IPS-20b (cell line): ENCODE data around the gene ASTN2.

Experiments used
- H3K27ac ChIP-seq: one replicate; pipeline ENCODE4 v1.5.1; 2013; ENCODE audit warnings: low read length
- H3K27me3 ChIP-seq: 2 replicates; pipeline ENCODE4 v1.6.1; 2013; ENCODE audit warnings: mild to moderate bottlenecking, low read length, inconsistent platforms; ENCODE audit not compliant: insufficient read depth
- H3K36me3 ChIP-seq: 2 replicates; pipeline ENCODE4 v1.6.1; 2013; ENCODE audit warnings: low read depth, mild to moderate bottlenecking, inconsistent platforms, low read length, moderate library complexity; ENCODE audit not compliant: insufficient read depth
- H3K4me1 ChIP-seq: 2 replicates; pipeline ENCODE4 v1.6.1; 2013; ENCODE audit warnings: mild to moderate bottlenecking, control low read depth, inconsistent platforms, low read length, moderate library complexity; ENCODE audit not compliant: insufficient read depth
- H3K4me3 ChIP-seq: 2 replicates; pipeline ENCODE4 v1.5.1; 2013; ENCODE audit warnings: mild to moderate bottlenecking, low read length, inconsistent platforms
- H3K9ac ChIP-seq: 2 replicates; pipeline ENCODE4 v1.6.1; 2013; ENCODE audit warnings: low read depth, mild to moderate bottlenecking, inconsistent platforms, low read length, moderate library complexity
- H3K9me3 ChIP-seq: 2 replicates; pipeline ENCODE4 v1.6.1; 2013; ENCODE audit warnings: mild to moderate bottlenecking, low read depth, low read length, inconsistent platforms; ENCODE audit not compliant: insufficient read depth

The ASTN2 gene

GRCh38 chr9:116647515-116647809 lies 767.4 kb downstream of the ASTN2 start:
- Histone ChIP-seq H3K4me3 (no peak overlapping the region), H3K27ac (no peak overlapping the region), H3K36me3 (no peaks in the 10 kb centered on the region), H3K9me3 (no peaks in the 10 kb centered on the region), H3K27me3 (no peaks in the 10 kb centered on the region), H3K4me1 (no peaks in the 10 kb centered on the region), H3K9ac (no peak overlapping the region)

- Histone ChIP-seq H3K4me1 (no peaks in the 10 kb centered on the region), H3K27me3 (no peaks in the 10 kb centered on the region), H3K27ac (no peak overlapping the region), H3K36me3 (no peaks in the 10 kb centered on the region), H3K9me3 (no peaks in the 10 kb centered on the region), H3K9ac (no peak overlapping the region), H3K4me3 (no peak overlapping the region)
Measured at GRCh38 chr9:116646661-116647514, 768.0 kb downstream of the ASTN2 start.

DNA sequence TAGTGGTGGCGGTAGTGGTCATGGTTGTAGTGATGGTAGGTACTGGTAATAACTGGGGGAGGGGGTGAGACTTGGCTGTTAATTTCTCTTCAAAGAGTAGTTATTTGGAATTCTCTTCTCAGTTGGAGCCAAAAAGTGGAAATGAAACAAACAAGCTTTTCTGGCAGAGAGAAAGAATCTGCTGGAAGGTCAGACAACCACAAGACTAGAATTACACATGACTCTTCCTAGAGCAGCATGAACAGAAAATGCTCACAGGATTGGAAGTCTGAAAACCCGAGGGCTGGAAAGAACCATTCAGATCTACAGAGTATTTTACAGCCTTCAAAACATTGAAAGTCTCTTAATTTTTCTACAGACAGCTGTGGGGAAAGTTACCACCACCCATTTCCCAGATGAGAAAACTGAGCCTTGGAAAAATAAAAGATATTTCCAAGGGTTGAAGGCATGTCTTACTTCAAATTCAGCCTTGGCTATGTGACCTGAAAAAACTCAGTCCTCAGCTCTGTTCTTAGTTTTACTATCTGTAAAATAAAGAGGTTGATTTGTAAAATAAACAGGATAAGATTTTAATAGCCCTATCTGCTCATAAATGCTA lies 770.7 kb downstream of the ASTN2 start:
- Histone ChIP-seq H3K27ac (no peak overlapping the region), H3K4me1 (no peaks in the 10 kb centered on the region), H3K27me3 (no peaks in the 10 kb centered on the region)

DNA sequence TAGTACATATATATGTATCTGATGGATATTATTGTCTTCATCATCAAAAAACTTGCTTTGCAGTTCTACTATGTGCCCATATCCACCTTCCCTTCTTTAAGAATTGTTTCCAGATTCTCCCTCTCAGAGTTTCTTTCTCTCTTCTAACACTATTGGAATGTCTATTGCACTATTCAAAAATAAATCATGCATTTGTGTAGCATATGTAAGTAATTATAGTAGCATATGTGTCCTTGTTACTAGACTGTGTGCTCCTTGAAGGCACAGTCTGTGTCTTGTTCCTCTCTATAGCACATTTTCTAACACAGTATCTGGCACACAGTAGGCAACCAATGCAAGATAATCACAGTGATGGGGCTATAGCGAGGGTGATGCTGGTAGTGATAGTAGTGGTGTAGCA lies 771.2 kb downstream of the ASTN2 start:
- Histone ChIP-seq H3K27me3 (no peaks in the 10 kb centered on the region), H3K9ac (no peak overlapping the region), H3K36me3 (no peaks in the 10 kb centered on the region), H3K27ac (no peak overlapping the region), H3K4me3 (no peak overlapping the region), H3K4me1 (no peaks in the 10 kb centered on the region), H3K9me3 (no peaks in the 10 kb centered on the region)

More for the DNA sequence above, 770.7 kb downstream of the ASTN2 start:
- Histone ChIP-seq H3K9me3 (no peaks in the 10 kb centered on the region), H3K36me3 (no peaks in the 10 kb centered on the region), H3K4me3 (no peak overlapping the region), H3K9ac (no peak overlapping the region)

DNA sequence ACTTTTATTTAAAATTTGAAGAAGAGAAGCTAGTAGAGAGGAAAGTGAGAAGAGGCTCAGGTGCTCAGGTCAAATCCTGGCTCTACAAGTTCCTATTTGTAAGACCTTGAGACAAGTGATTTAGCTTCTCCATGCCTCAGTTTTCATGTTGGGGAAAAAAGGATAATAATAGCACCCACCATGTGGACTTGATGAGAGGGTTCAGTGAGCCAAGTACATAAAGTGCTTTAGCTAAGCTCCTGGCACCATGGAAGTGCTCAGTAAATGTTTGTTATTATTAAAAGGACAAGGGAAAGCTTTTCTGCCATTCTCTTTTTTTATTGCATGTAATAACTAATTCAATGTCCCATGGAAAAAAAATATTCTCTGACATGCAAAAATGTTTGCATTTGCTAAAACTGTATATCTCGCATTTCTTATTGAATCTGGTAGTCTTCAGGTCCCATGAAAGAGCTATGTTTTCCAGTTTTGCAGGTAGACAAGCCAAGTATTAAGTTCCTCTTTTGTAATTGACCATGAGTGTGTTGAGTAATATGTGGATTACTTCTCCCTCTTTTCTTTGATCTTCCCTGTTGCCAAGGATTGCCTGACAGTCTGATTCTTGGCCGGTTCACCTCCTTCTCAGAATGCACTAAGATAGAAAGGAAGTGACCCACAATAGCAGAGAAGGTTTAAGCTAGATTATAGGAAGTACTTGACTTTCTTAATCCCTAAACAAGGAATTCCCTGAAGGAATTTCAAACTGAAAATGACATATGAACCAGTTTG lies 773.4 kb downstream of the ASTN2 start:
- Histone ChIP-seq H3K27me3 (no peaks in the 10 kb centered on the region), H3K36me3 (no peaks in the 10 kb centered on the region), H3K9ac (no peak overlapping the region), H3K9me3 (no peaks in the 10 kb centered on the region), H3K27ac (no peak overlapping the region), H3K4me1 (no peaks in the 10 kb centered on the region), H3K4me3 (no peak overlapping the region)

- Histone ChIP-seq H3K9ac (no peak overlapping the region), H3K27me3 (no peaks in the 10 kb centered on the region), H3K4me1 (no peaks in the 10 kb centered on the region), H3K9me3 (no peaks in the 10 kb centered on the region), H3K4me3 (no peak overlapping the region), H3K36me3 (no peaks in the 10 kb centered on the region), H3K27ac (no peak overlapping the region)
Measured at GRCh38 chr9:116639251-116639741, 775.6 kb downstream of the ASTN2 start.

DNA sequence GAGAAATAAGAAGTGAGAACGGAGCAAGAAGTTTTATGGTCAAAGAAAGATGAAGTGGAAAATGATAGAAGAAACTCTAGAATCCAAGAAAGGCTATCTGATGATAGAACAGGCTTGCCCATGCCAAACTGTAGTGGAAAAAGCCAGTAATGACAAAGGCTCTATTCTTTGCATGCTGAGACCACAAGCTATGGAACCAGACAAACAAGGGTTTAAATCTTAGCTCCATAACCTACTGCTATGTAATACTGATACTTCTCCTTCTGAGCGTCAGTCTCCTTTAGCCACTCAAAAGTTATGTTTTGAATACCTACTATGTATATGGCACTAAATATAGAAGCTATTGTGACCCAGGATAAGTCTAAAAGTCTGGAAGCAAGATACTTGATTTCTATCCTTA lies 778.9 kb downstream of the ASTN2 start:
- H3K9ac ChIP-seq, result no peak overlapping the region
- H3K27ac ChIP-seq, result no peak overlapping the region
- no peaks in the 10 kb centered on the region for H3K27me3 ChIP-seq
- no peaks in the 10 kb centered on the region for H3K9me3 ChIP-seq
- no peaks in the 10 kb centered on the region for H3K4me1 ChIP-seq
- H3K36me3 ChIP-seq, result no peaks in the 10 kb centered on the region
- H3K4me3 ChIP-seq, result no peak overlapping the region

GRCh38 chr9:116632990-116633838 lies 781.6 kb downstream of the ASTN2 start:
- Histone ChIP-seq H3K27ac (no peak overlapping the region), H3K9ac (no peak overlapping the region)

DNA sequence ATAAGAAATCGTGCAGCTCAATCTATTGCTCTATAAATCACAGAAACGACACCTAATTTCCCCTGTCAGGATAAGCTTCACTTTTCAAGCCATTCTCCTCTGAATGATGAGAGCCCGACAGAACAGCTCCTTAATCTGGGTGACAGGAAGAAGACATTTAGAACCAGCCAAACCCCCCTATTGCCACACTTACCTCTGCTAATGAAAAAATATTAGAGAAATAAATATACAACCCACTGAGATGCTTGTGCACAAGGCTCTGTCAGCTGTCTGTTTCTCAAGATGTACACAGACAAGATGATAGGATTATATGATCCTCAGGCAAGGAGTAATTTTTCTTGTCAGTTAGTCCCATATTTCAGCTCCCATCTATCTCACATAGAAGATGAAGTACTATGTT lies 785.2 kb downstream of the ASTN2 start:
- Histone ChIP-seq H3K4me1 (0 out of 2 replicates have a peak, but pooled peaks cover 4% of the 10 kb centered on the region), H3K9me3 (no peaks in the 10 kb centered on the region), H3K27ac (no peak overlapping the region), H3K4me3 (no peak overlapping the region), H3K9ac (no peak overlapping the region), H3K27me3 (no peaks in the 10 kb centered on the region), H3K36me3 (no peaks in the 10 kb centered on the region)

More at GRCh38 chr9:116632990-116633838, 781.6 kb downstream of the ASTN2 start:
- no peaks in the 10 kb centered on the region for H3K36me3 ChIP-seq
- no peaks in the 10 kb centered on the region for H3K9me3 ChIP-seq
- no peak overlapping the region for H3K4me3 ChIP-seq
- no peaks in the 10 kb centered on the region for H3K27me3 ChIP-seq
- H3K4me1 ChIP-seq, result no peaks in the 10 kb centered on the region

- no peaks in the 10 kb centered on the region for H3K9me3 ChIP-seq
Measured at GRCh38 chr9:116628716-116629115, 786.1 kb downstream of the ASTN2 start.

DNA sequence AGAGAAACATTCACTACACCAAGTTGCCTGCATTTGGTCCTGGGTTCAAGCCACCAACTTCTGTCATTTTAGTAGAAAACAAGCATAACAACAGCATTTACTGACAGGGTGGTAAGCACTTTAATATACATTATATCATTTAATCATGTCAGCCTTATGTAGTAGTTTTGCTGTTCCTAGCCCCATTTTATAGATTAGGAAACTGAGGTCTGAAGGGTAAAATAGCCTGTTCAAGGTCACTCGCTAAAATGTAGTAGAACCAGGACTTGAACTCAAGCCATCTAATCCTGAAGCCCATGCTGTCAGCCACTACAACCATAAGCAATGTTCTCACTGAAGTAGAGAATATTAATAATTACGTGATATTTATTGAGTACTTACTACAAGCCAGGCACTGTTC lies 787.4 kb downstream of the ASTN2 start:
- no peaks in the 10 kb centered on the region for H3K9me3 ChIP-seq
- H3K4me1 ChIP-seq, result peaks cover 14% of the 10 kb centered on the region; the same call in 1 of the 2 replicates
- no peaks in the 10 kb centered on the region for H3K36me3 ChIP-seq
- H3K27me3 ChIP-seq, result no peaks in the 10 kb centered on the region
- no peak overlapping the region for H3K27ac ChIP-seq
- H3K4me3 ChIP-seq, result no peak overlapping the region
- H3K9ac ChIP-seq, result no peak overlapping the region

More at GRCh38 chr9:116628716-116629115, 786.1 kb downstream of the ASTN2 start:
- H3K36me3 ChIP-seq, result no peaks in the 10 kb centered on the region
- H3K9ac ChIP-seq, result no peak overlapping the region
- H3K27me3 ChIP-seq, result no peaks in the 10 kb centered on the region
- H3K4me1 ChIP-seq, result peaks cover 9% of the 10 kb centered on the region; the same call in 1 of the 2 replicates
- no peak overlapping the region for H3K4me3 ChIP-seq
- H3K27ac ChIP-seq, result no peak overlapping the region
